HL-60 (cell line): ENCODE measurements around the gene ICA1.

Experiments
- DNase-seq, 2 experiments: peaks; one replicate each; pipeline ENCODE4 v3.0.0-alpha.2; 2010 to 2020; ENCODE audit warnings: low read depth in 1 of 2, low spot score in 1 of 2
- H3K27ac ChIP-seq: fragments of 250-450 bp; sonication (Bioruptor Pico); replicated peaks from 2 replicates; pipeline ENCODE4 v1.5.1; 2020; ENCODE audit warnings: mild to moderate bottlenecking, moderate library complexity
- H3K27me3 ChIP-seq: fragments of 250-450 bp; sonication (Bioruptor Pico); 2 replicates; pipeline ENCODE4 v1.5.1; 2021; ENCODE audit warnings: mild to moderate bottlenecking, moderate library complexity; ENCODE audit not compliant: insufficient read depth, poor library complexity, severe bottlenecking
- H3K4me3 ChIP-seq: replicated peaks from 2 replicates; pipeline ENCODE4 v1.5.1; 2011; ENCODE audit warnings: mild to moderate bottlenecking, control low read depth, low read length; ENCODE audit not compliant: insufficient read depth
- GABPA ChIP-seq: IDR thresholded peaks from 2 replicates; pipeline ENCODE4 v1.6.1; 2012; ENCODE audit warnings: low read depth
- POLR2AphosphoS5 ChIP-seq: IDR thresholded peaks from 2 replicates; pipeline ENCODE4 v1.6.1; 2012; ENCODE audit warnings: low read depth
- SPI1 ChIP-seq: IDR thresholded peaks from 2 replicates; pipeline ENCODE4 v1.6.1; 2012; ENCODE audit warnings: low read depth, mild to moderate bottlenecking, borderline replicate concordance
- TF ChIP-seq, protein P1 (sequence below): IDR thresholded peaks from one replicate; pipeline ENCODE4 v1.5.1; 2011; ENCODE audit warnings: low read length, control low read depth, inconsistent platforms; ENCODE audit not compliant: insufficient read depth
- TF ChIP-seq, protein P2 (sequence below): IDR thresholded peaks from 2 replicates; pipeline ENCODE4 v1.6.1; 2012; ENCODE audit warnings: low read depth; ENCODE audit not compliant: insufficient replicate concordance

Gene ICA1

DNA sequence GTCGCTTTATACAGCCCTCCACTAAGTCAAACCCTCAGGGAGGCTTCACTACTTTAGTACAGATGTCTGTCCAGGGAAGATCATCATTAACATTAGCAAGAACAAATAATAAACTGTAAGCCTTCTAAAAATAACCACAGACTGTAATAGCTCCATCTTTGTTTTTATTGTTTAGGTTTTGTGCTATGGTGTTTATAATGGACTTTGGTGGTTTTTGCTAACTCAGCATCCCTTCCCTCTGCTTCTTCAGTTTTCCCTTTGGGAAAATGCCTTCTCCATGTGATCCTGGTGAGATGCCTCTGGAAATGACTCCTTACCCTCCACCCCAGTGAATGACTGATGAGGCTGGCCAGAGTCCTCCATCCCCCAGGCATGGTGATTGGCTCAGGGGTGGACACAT lies 131.3 kb downstream of the ICA1 start:
- Histone ChIP-seq H3K27ac (no peak overlapping the region), H3K4me3 (no peak overlapping the region), H3K27me3 (no peaks in the 10 kb centered on the region)
- no peak for DNase-seq
- TF ChIP-seq, protein P1, sequence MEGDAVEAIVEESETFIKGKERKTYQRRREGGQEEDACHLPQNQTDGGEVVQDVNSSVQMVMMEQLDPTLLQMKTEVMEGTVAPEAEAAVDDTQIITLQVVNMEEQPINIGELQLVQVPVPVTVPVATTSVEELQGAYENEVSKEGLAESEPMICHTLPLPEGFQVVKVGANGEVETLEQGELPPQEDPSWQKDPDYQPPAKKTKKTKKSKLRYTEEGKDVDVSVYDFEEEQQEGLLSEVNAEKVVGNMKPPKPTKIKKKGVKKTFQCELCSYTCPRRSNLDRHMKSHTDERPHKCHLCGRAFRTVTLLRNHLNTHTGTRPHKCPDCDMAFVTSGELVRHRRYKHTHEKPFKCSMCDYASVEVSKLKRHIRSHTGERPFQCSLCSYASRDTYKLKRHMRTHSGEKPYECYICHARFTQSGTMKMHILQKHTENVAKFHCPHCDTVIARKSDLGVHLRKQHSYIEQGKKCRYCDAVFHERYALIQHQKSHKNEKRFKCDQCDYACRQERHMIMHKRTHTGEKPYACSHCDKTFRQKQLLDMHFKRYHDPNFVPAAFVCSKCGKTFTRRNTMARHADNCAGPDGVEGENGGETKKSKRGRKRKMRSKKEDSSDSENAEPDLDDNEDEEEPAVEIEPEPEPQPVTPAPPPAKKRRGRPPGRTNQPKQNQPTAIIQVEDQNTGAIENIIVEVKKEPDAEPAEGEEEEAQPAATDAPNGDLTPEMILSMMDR = no peak
- TF ChIP-seq POLR2AphosphoS5 = no peak
- TF ChIP-seq, protein P2, sequence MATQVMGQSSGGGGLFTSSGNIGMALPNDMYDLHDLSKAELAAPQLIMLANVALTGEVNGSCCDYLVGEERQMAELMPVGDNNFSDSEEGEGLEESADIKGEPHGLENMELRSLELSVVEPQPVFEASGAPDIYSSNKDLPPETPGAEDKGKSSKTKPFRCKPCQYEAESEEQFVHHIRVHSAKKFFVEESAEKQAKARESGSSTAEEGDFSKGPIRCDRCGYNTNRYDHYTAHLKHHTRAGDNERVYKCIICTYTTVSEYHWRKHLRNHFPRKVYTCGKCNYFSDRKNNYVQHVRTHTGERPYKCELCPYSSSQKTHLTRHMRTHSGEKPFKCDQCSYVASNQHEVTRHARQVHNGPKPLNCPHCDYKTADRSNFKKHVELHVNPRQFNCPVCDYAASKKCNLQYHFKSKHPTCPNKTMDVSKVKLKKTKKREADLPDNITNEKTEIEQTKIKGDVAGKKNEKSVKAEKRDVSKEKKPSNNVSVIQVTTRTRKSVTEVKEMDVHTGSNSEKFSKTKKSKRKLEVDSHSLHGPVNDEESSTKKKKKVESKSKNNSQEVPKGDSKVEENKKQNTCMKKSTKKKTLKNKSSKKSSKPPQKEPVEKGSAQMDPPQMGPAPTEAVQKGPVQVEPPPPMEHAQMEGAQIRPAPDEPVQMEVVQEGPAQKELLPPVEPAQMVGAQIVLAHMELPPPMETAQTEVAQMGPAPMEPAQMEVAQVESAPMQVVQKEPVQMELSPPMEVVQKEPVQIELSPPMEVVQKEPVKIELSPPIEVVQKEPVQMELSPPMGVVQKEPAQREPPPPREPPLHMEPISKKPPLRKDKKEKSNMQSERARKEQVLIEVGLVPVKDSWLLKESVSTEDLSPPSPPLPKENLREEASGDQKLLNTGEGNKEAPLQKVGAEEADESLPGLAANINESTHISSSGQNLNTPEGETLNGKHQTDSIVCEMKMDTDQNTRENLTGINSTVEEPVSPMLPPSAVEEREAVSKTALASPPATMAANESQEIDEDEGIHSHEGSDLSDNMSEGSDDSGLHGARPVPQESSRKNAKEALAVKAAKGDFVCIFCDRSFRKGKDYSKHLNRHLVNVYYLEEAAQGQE = no peak
- TF ChIP-seq GABPA = no peak
- TF ChIP-seq SPI1 = no peak

DNA sequence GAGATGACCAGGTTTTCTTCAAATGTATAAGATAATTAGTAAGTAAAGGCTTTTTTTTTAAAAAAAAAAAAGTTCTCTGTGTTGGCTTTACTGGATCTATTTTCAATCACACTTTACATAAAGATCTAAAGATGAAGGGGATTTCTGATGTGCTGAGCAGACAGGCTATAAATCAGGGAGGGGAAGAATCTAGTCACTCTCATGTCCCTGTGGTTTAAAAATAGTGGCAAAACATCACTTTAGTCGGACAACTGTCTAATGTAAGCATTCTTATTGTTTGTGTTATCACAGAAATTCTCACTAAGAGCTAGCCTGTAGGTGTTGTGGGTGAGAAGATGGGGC lies 132.7 kb downstream of the ICA1 start:
- DNase-seq = no peak
- no peak overlapping the region for H3K4me3 ChIP-seq
- H3K27ac ChIP-seq = no peak overlapping the region
- no peaks in the 10 kb centered on the region for H3K27me3 ChIP-seq
- TF ChIP-seq, protein P1 = no peak
- TF ChIP-seq GABPA (no peak), SPI1 (no peak), POLR2AphosphoS5 (no peak)
- TF ChIP-seq, protein P2 = no peak

DNA sequence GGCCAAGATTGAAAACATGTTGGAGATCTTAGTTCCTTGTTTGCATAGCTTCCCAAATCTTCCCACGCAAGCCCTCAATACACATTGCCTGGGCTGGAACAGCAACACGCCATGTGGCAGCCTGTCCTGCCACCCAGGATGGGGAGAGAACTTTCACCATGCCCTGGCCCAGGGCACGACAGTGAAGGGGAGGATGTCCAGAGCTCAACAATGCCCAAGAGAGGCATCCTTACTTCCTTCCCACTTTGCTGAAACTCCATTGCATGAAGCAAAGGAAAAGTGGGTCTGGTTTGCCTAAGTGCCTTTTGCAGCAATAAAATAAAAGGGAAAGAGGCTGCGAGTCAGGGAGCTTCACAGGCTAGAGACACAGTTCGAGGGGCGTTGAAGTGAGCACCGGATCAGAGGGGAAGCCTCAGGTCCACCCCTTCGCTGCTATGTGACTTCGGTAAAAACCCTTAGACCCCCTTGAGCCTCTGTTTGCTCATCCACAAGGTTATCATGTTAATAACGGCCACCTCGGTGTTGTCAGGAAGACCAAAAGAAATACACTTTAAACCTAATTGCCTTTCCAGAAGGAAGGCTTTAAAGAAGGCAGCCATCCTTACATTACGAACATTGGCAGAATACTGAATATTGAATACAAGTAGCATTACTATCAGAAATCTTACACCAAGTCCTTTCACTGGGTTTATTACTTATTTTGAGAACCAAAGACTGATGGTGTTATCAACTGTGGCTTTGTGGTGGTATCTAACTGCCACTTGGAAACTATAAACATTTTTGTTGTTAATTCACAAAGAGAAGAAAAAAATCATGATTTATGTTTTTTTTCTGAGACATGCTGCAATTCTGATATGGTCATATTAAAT lies 133.3 kb downstream of the ICA1 start:
- no peak overlapping the region for H3K27ac ChIP-seq
- no peak overlapping the region for H3K4me3 ChIP-seq
- no peak for DNase-seq
- no peaks in the 10 kb centered on the region for H3K27me3 ChIP-seq
- TF ChIP-seq POLR2AphosphoS5 = no peak
- TF ChIP-seq, protein P2 = no peak
